Smooth muscle cell (in vitro differentiated cells): ENCODE results near the gene MN1. TPM values are rescaled to one million over a fixed set of nuclear protein-coding genes. Genes with fewer than 3 reads are reported as not detected.

Source experiments
- DNase-seq: peaks from one replicate; lab custom pipeline; 2025; ENCODE audit not compliant: unreplicated experiment; lab: John Stamatoyannopoulos, UW
- H2AFZ ChIP-seq: fragments of 200-600 bp; sonication (generic); 2 replicates; pipeline ENCODE4 v1.6.0; 2016; ENCODE audit warnings: antibody characterized with exemption, low read depth, mild to moderate bottlenecking
- H3F3A ChIP-seq: fragments of 200-600 bp; sonication (generic); 2 replicates; pipeline ENCODE4 v1.6.0; 2017; ENCODE audit warnings: antibody characterized with exemption, low read depth
- H3K27ac ChIP-seq: fragments of 200-600 bp; sonication (generic); 2 replicates; pipeline ENCODE4 v1.5.1; 2016; ENCODE audit warnings: low read depth, mild to moderate bottlenecking
- H3K27me3 ChIP-seq: fragments of 200-600 bp; sonication (generic); 2 replicates; pipeline ENCODE4 v1.6.1; 2016; ENCODE audit warnings: low read depth, mild to moderate bottlenecking
- H3K36me3 ChIP-seq: fragments of 200-600 bp; sonication (generic); 2 replicates; pipeline ENCODE4 v1.5.1; 2016; ENCODE audit warnings: low read depth
- H3K4me1 ChIP-seq: fragments of 200-600 bp; sonication (generic); 2 replicates; pipeline ENCODE4 v1.5.1; 2016; ENCODE audit warnings: low read depth
- H3K4me2 ChIP-seq: fragments of 200-600 bp; sonication (generic); 2 replicates; pipeline ENCODE4 v1.6.0; 2016; ENCODE audit warnings: mild to moderate bottlenecking
- H3K4me3 ChIP-seq: fragments of 200-600 bp; sonication (generic); 2 replicates; pipeline ENCODE4 v1.5.1; 2016; ENCODE audit warnings: mild to moderate bottlenecking
- H3K79me2 ChIP-seq: fragments of 200-600 bp; sonication (generic); 2 replicates; pipeline ENCODE4 v1.6.0; 2016; ENCODE audit warnings: low read depth, mild to moderate bottlenecking
- H3K9ac ChIP-seq: fragments of 200-600 bp; sonication (generic); 2 replicates; pipeline ENCODE4 v1.6.0; 2016; ENCODE audit warnings: low read depth
- H3K9me3 ChIP-seq: fragments of 200-600 bp; sonication (generic); replicated peaks from 2 replicates; pipeline ENCODE4 v1.5.1; 2016; ENCODE audit warnings: low read depth
- H4K20me1 ChIP-seq: fragments of 200-600 bp; sonication (generic); 2 replicates; pipeline ENCODE4 v1.6.0; 2016; ENCODE audit warnings: low read depth
- CTCF ChIP-seq: fragments of 200-600 bp; sonication (generic); IDR thresholded peaks from 2 replicates; pipeline ENCODE4 v1.5.1; 2017; ENCODE audit warnings: borderline replicate concordance, mild to moderate bottlenecking, antibody characterized with exemption; ENCODE audit not compliant: insufficient read depth, poor library complexity, severe bottlenecking
- WGBS: methylation state at CpG from one replicate; pipeline ENCODE4 v1.1.7; 2016; ENCODE audit warnings: low lambda C conversion rate; 5-methylcytosine and 5-hydroxymethylcytosine counted together
- polyA plus RNA-seq: library from polyadenylated mRNA; unstranded; fragments of >200 nt; fragmentation: Nextera tagmentation; extraction: Ambion mirVana; gene quantifications from 2 replicates; pipeline ENCODE4 v1.2.1, GENCODE V29; 2016
- total RNA-seq: library from RNA; depleted of rRNA; stranded (reverse); fragments of >200 nt; gene quantifications from 2 replicates; pipeline ENCODE4 v1.2.3, GENCODE V29; 2014

The MN1 gene
- total and polyA plus RNA-seq, 2 experiments from 2014 or later = 0.98 to 3.3 TPM

- H3K9ac ChIP-seq = no peak overlapping the region
- H3K36me3 ChIP-seq = no peaks in the 10 kb centered on the region
- no peak overlapping the region for H2AFZ ChIP-seq
- no peak overlapping the region for H3K4me2 ChIP-seq
- no peaks in the 10 kb centered on the region for H3K79me2 ChIP-seq
- TF ChIP-seq CTCF = no peak
- H3K27me3 ChIP-seq = no peaks in the 10 kb centered on the region
- no peak for DNase-seq
- H3K9me3 ChIP-seq = no peaks in the 10 kb centered on the region
- no peaks in the 10 kb centered on the region for H3F3A ChIP-seq
- H3K27ac ChIP-seq = no peak overlapping the region
- peaks cover 13% of the 10 kb centered on the region for H4K20me1 ChIP-seq
- 67% methylated on average over 11 of the region's 12 CpGs for WGBS
- H3K4me1 ChIP-seq = peaks cover 27% of the 10 kb centered on the region
- H3K4me3 ChIP-seq = no peak overlapping the region
Observed at GRCh38 chr22:27785831-27786230, 15.7 kb downstream of the MN1 start.

- Histone ChIP-seq H3K4me1 (peaks cover 18% of the 10 kb centered on the region), H4K20me1 (peaks cover 4% of the 10 kb centered on the region), H3F3A (no peaks in the 10 kb centered on the region), H3K36me3 (no peaks in the 10 kb centered on the region), H3K4me2 (no peak overlapping the region), H2AFZ (no peak overlapping the region), H3K27me3 (no peaks in the 10 kb centered on the region), H3K27ac (no peak overlapping the region), H3K4me3 (no peak overlapping the region), H3K79me2 (no peaks in the 10 kb centered on the region), H3K9me3 (no peaks in the 10 kb centered on the region), H3K9ac (no peak overlapping the region)
- no peak for TF ChIP-seq CTCF
- WGBS = 88% methylated on average over 6 of the region's 6 CpGs
- DNase-seq = no peak
Observed at GRCh38 chr22:27784120-27784475, 17.5 kb downstream of the MN1 start.

DNA sequence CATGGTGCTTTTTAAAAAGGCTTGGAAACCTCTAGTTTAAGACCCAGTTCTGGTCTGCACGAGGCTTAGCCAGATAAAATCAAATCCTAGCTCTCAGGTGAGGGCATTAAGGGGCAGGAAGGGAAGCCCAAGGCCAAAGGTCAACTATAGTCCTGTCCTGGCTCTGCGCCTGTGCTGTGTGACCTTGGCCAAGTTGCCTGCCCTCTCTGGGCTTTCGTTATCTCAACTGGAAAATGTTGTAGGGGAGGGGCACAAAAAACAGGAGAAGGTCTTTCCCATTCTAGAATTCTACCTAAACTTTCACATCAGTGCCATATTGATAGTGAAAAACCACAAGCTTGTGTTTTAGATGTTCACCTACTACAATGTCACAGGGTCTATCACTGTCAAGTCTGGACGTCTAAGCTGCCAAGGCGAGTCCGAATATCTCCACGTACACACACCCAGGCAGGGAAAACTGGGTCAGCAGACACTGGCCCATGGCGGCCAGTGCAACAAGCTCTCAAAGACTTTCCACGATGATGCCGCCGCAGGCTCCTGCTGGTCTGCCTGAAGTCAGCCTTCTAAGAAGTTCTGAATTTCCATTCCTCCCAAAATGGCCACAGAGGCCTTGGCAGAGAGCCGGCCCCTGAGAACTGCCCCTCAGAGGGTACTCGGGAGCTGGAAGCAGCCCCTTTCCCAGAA, 18.0 kb downstream of the MN1 start:
- no peak for TF ChIP-seq CTCF
- Histone ChIP-seq H3K4me2 (no peak overlapping the region), H4K20me1 (peaks cover 4% of the 10 kb centered on the region), H3K79me2 (no peaks in the 10 kb centered on the region), H3F3A (no peaks in the 10 kb centered on the region), H3K36me3 (no peaks in the 10 kb centered on the region), H3K4me3 (no peak overlapping the region), H2AFZ (no peak overlapping the region), H3K4me1 (peaks cover 18% of the 10 kb centered on the region), H3K9ac (no peak overlapping the region), H3K9me3 (no peaks in the 10 kb centered on the region), H3K27ac (no peak overlapping the region), H3K27me3 (no peaks in the 10 kb centered on the region)
- WGBS = 95% methylated on average over 13 of the region's 13 CpGs
- no peak for DNase-seq

GRCh38 chr22:27782088-27782487, 19.5 kb downstream of the MN1 start:
- peaks cover 18% of the 10 kb centered on the region for H3K4me1 ChIP-seq
- H2AFZ ChIP-seq = no peak overlapping the region
- no peak overlapping the region for H3K4me2 ChIP-seq
- no peak for DNase-seq
- no peaks in the 10 kb centered on the region for H3K36me3 ChIP-seq
- no peaks in the 10 kb centered on the region for H3F3A ChIP-seq
- H3K79me2 ChIP-seq = no peaks in the 10 kb centered on the region
- TF ChIP-seq CTCF = no peak
- H3K9ac ChIP-seq = no peak overlapping the region
- WGBS = 84% methylated on average over 10 of the region's 13 CpGs
- no peaks in the 10 kb centered on the region for H3K9me3 ChIP-seq
- peaks cover 4% of the 10 kb centered on the region for H4K20me1 ChIP-seq
- H3K27me3 ChIP-seq = no peaks in the 10 kb centered on the region
- H3K27ac ChIP-seq = no peak overlapping the region
- H3K4me3 ChIP-seq = no peak overlapping the region
